Panc1 (cell line): ENCODE results near the gene EXD3.

Source experiments
- POLR2AphosphoS5 ChIP-seq: IDR thresholded peaks from 2 replicates; pipeline ENCODE4 v1.6.1; 2012; ENCODE audit warnings: mild to moderate bottlenecking, low read depth, low read length, moderate library complexity
- REST ChIP-seq, 2 experiments: IDR thresholded peaks; 2 replicates each; pipeline ENCODE4 v1.6.1; 2011 to 2012; ENCODE audit warnings: low read depth in 2 of 2, control low read depth in 1 of 2, low read length in 1 of 2, mild to moderate bottlenecking in 1 of 2, moderate library complexity in 1 of 2; ENCODE audit not compliant: insufficient read depth in 1 of 2
- SIN3A ChIP-seq: IDR thresholded peaks from 2 replicates; pipeline ENCODE4 v1.6.1; 2012; ENCODE audit warnings: low read depth, mild to moderate bottlenecking, low read length, moderate library complexity, borderline replicate concordance; ENCODE audit not compliant: insufficient read depth
- TCF7L2 ChIP-seq: IDR thresholded peaks from 2 replicates; pipeline ENCODE4 v1.6.1; 2011; ENCODE audit warnings: mild to moderate bottlenecking, low read depth, low read length, inconsistent platforms
- TF ChIP-seq, protein P1 (sequence below): fragments of 450-650 bp; IDR thresholded peaks from 2 replicates; pipeline ENCODE4 v1.5.1; 2017; ENCODE audit warnings: mild to moderate bottlenecking

GRCh38 chr9:137423514-137424291 lies 741 bp upstream of the EXD3 start:
- TF ChIP-seq REST (IDR thresholded peaks at IDR 0.05; ENCODE audit: insufficient read depth in 1 of 2, low read depth in 2 of 2, low read length in 1 of 2) (no peak), SIN3A (no peak), TCF7L2 (no peak), POLR2AphosphoS5 (no peak)
- TF ChIP-seq, protein P1, sequence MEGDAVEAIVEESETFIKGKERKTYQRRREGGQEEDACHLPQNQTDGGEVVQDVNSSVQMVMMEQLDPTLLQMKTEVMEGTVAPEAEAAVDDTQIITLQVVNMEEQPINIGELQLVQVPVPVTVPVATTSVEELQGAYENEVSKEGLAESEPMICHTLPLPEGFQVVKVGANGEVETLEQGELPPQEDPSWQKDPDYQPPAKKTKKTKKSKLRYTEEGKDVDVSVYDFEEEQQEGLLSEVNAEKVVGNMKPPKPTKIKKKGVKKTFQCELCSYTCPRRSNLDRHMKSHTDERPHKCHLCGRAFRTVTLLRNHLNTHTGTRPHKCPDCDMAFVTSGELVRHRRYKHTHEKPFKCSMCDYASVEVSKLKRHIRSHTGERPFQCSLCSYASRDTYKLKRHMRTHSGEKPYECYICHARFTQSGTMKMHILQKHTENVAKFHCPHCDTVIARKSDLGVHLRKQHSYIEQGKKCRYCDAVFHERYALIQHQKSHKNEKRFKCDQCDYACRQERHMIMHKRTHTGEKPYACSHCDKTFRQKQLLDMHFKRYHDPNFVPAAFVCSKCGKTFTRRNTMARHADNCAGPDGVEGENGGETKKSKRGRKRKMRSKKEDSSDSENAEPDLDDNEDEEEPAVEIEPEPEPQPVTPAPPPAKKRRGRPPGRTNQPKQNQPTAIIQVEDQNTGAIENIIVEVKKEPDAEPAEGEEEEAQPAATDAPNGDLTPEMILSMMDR, result peak; percentile 67
